ENCODE results near the gene PRB4. TPM values are rescaled to one million over a fixed set of nuclear protein-coding genes. Genes with fewer than 3 reads are reported as not detected.
"Not testable (repeated sequence)": the region's sequence is repeated elsewhere in the genome, so short reads cannot be mapped to it uniquely, and the experiment has no call there.

The PRB4 gene
- total and polyA plus RNA-seq, 9 of the 15 experiments (the other 6 are each of a cell fraction or from before 2014, with no cell fraction given), result not detected

DNA sequence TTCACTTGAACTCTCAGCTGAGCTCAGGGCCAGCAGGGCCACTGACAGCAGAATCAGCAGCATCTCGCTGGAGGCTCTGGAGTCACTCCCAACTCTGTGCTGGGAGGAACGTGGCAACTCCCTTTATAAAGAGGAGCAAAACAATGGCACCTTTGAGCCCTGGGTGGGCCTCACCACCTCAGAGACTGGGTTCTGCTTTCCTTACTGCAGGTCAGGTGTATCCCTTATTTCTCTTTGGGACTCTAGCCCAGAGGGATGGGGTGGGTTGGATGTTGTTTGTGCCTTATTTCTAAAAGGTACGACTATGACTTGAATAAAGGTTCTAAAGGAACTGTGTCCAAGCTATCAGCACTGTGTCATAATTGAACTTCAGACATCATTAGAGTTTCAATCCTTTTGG lies at the start of gene PRB4 (continued):
- TF ChIP-seq ZNF224 (CRISPR knock-in tag; IDR thresholded peaks at IDR 0.05) (no peak), ZZZ3 (IDR thresholded peaks at IDR 0.05) (no peak), ZNF3 (CRISPR knock-in tag; IDR thresholded peaks at IDR 0.05) (no peak)

DNA sequence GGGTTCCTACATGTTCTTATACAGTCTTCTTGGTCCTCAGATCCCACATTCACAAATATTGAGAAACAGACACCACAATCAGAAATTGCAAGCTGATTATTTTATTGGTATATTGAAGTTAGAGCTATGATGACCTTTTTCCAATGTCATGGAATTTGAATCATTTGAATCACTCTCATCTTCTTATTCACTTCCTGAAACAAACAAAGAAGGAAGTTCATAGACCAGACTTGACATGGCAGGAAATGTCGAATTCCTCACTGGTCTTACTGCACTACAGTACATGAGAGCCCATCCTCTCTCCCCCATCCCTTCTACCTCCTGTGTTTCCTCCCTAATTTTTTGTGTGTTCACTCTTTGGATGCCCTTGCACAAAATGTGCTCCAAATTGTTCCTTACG lies 41.5 kb upstream of the PRB4 start:
- H3K4me3 ChIP-seq; H4K20me1 ChIP-seq (replicated peaks; ENCODE audit: control insufficient read depth, insufficient read depth, low read length); H2AFZ ChIP-seq (ENCODE audit: low read depth, low read length); H3K36me3 ChIP-seq (ENCODE audit: control insufficient read depth, insufficient read depth, low read length); FAIRE-seq; H3K9ac ChIP-seq (ENCODE audit: insufficient read depth in 1 of 2, low read depth in 2 of 2, low read length in 2 of 2); H3K4me2 ChIP-seq (ENCODE audit: insufficient read depth, low read length); ATAC-seq; H3K4me1 ChIP-seq (replicated peaks in 1 of 2; ENCODE audit: control insufficient read depth in 2 of 2, insufficient read depth in 2 of 2, low read length in 2 of 2); DNase-seq (ENCODE audit: extremely low read depth in 1 of 4, low spot score in 3 of 4); in situ Hi-C loops (cut with MboI); intact Hi-C loops (cut with micrococcal nuclease); H3K9me1 ChIP-seq (ENCODE audit: control insufficient read depth, insufficient read depth, low read length); BruUV-seq (replicated peaks); POLR2A ChIA-PET; H3K79me2 ChIP-seq (ENCODE audit: control insufficient read depth, insufficient read depth, low read length); CTCF ChIA-PET (ENCODE audit: low intra/inter-chr PET ratio); H3K27me3 ChIP-seq (ENCODE audit: control insufficient read depth in 2 of 2, insufficient read depth in 2 of 2, low read length in 2 of 2); H3K9me3 ChIP-seq (replicated peaks; ENCODE audit: control insufficient read depth, insufficient read depth, low read depth, low read length); H3K27ac ChIP-seq (ENCODE audit: extremely low read depth, low read depth, low read length): not testable (repeated sequence)
- WGBS (ENCODE audit: insufficient coverage, low coverage, missing lambda C conversion rate), result 0% methylated on average over 1 of the region's 2 CpGs

- Histone ChIP-seq H4K20me1 (replicated peaks; ENCODE audit: control insufficient read depth, insufficient read depth, low read length) (no peaks in the 10 kb centered on the region), H3K27me3 (ENCODE audit: control insufficient read depth in 2 of 2, insufficient read depth in 2 of 2, low read length in 2 of 2) (no peaks in the 10 kb centered on the region), H3K9me1 (ENCODE audit: control insufficient read depth, insufficient read depth, low read length) (no peaks in the 10 kb centered on the region), H3K36me3 (ENCODE audit: control insufficient read depth, insufficient read depth, low read length) (no peaks in the 10 kb centered on the region), H3K9ac (ENCODE audit: insufficient read depth in 1 of 2, low read depth in 2 of 2, low read length in 2 of 2) (no peak overlapping the region), H3K4me1 (replicated peaks in 1 of 2; ENCODE audit: control insufficient read depth in 2 of 2, insufficient read depth in 2 of 2, low read length in 2 of 2) (no peaks in the 10 kb centered on the region), H3K4me2 (ENCODE audit: insufficient read depth, low read length) (no peak overlapping the region), H3K27ac (ENCODE audit: extremely low read depth, low read depth, low read length) (no peak overlapping the region), H3K9me3 (replicated peaks; ENCODE audit: control insufficient read depth, insufficient read depth, low read depth, low read length) (no peaks in the 10 kb centered on the region), H2AFZ (ENCODE audit: low read depth, low read length) (no peak overlapping the region), H3K79me2 (ENCODE audit: control insufficient read depth, insufficient read depth, low read length) (no peaks in the 10 kb centered on the region), H3K4me3 (no peak overlapping the region)
- in situ Hi-C loops (cut with MboI) (loop anchor here (5.0 kb wide), 1 partner anchor 49 kb away; the partner anchor contains the start of gene PRB2), intact Hi-C loops (cut with micrococcal nuclease) (no loop called here)
- 0% methylated on average over 6 of the region's 9 CpGs for WGBS (ENCODE audit: insufficient coverage, low coverage, missing lambda C conversion rate)
- FAIRE-seq (no peak), ATAC-seq (no peak), DNase-seq (ENCODE audit: extremely low read depth in 1 of 4, low spot score in 3 of 4) (peak in 1 of 4 experiments; percentile 0)
- ChIA-PET CTCF (ENCODE audit: low intra/inter-chr PET ratio) (no interaction called here), POLR2A (no interaction called here)
- BruUV-seq (replicated peaks), result no TSS peak
- TF ChIP-seq CSDE1 (IDR thresholded peaks at IDR 0.05), result peak in 1 of 2 experiments; percentile 62; a peak in 1 of 4 replicates
- no peak for TF ChIP-seq SREBF1 (IDR thresholded peaks at IDR 0.05; ENCODE audit: borderline replicate concordance, low read depth, low read length)
- TF ChIP-seq, protein P1, sequence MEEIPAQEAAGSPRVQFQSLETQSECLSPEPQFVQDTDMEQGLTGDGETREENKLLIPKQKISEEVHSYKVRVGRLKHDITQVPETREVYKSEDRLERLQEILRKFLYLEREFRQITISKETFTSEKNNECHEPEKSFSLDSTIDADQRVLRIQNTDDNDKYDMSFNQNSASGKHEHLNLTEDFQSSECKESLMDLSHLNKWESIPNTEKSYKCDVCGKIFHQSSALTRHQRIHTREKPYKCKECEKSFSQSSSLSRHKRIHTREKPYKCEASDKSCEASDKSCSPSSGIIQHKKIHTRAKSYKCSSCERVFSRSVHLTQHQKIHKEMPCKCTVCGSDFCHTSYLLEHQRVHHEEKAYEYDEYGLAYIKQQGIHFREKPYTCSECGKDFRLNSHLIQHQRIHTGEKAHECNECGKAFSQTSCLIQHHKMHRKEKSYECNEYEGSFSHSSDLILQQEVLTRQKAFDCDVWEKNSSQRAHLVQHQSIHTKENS (CRISPR knock-in tag; IDR thresholded peaks at IDR 0.05), result no peak
- peak in 1 of 2 experiments; percentile 50; a peak in 1 of 4 replicates for TF ChIP-seq TBL1XR1 (IDR thresholded peaks at IDR 0.05; ENCODE audit: low read length in 2 of 2)
- TF ChIP-seq MTA3 (IDR thresholded peaks at IDR 0.05; ENCODE audit: borderline replicate concordance), result peak; percentile 77
- TF ChIP-seq SMARCA4 (IDR thresholded peaks at IDR 0.05), result no peak
- peak; percentile 93 for TF ChIP-seq CREM (IDR thresholded peaks at IDR 0.05; ENCODE audit: low read depth)
- TF ChIP-seq KHSRP (IDR thresholded peaks at IDR 0.05), result peak; percentile 79
- TF ChIP-seq, protein P2, sequence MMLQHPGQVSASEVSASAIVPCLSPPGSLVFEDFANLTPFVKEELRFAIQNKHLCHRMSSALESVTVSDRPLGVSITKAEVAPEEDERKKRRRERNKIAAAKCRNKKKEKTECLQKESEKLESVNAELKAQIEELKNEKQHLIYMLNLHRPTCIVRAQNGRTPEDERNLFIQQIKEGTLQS (IDR thresholded peaks at IDR 0.05), result no peak
- TF ChIP-seq, protein P2 (CRISPR knock-in tag; conservative IDR thresholded peaks at IDR 0.05), result no peak
- TF ChIP-seq ZKSCAN3 (CRISPR knock-in tag; IDR thresholded peaks at IDR 0.05), result no peak
- peak; percentile 89 for TF ChIP-seq NCOA1 (IDR thresholded peaks at IDR 0.05; ENCODE audit: low read depth)
Observed at GRCh38 chr12:11348439-11348838, 38.2 kb upstream of the PRB4 start.
